ENCODE data around the gene SORBS1.

SORBS1 gene

DNA sequence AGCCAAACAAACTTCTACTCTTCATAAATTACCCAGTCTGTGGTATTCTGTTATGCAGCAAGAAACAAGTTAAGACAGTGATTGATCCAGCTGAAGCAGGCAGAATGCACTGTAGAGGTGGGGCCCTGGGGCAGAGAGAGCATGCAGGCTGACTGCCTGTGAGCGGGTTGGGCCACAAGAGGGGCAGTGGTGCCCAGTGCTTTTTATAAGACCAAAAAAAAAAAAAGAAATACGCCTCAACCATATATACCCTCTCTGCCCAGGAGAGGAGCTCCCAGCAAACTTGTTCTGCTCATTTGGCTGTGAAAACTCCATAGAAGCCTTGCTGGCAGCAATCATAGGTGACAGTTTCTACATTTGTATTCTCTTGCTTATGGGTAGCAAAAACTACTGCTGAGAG, 104.7 kb downstream of the SORBS1 start:
- no peak for DNase-seq

GRCh38 chr10:95454940-95455339, 106.2 kb downstream of the SORBS1 start:
- DNase-seq, result no peak

- no peak for DNase-seq
Observed at GRCh38 chr10:95454356-95454755, 106.8 kb downstream of the SORBS1 start.

GRCh38 chr10:95451568-95452524, 109.3 kb downstream of the SORBS1 start:
- DNase-seq, result no peak

GRCh38 chr10:95451150-95451549, 110.0 kb downstream of the SORBS1 start:
- DNase-seq, result no peak

- DNase-seq, result no peak
Observed at GRCh38 chr10:95450188-95450587, 111.0 kb downstream of the SORBS1 start.

DNA sequence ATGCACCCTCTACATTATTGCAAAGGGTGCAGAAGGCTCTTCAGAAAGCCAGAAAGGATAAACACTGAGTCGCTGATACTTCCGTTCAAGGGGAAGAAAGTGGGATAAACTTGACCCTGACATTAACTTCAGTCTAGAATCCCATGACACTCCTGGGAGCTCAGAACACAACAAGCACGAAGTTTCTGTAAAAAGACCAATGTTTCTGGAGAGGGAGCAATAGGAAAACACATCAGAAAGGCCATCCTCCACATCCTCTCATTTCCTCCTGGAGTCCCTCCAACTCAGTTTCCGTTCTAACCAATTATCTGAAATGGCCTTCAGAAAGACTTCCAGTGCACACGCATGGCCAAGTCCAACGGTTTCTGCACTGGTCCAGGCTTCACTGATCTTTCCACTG, 113.5 kb downstream of the SORBS1 start:
- DNase-seq, result no peak

DNA sequence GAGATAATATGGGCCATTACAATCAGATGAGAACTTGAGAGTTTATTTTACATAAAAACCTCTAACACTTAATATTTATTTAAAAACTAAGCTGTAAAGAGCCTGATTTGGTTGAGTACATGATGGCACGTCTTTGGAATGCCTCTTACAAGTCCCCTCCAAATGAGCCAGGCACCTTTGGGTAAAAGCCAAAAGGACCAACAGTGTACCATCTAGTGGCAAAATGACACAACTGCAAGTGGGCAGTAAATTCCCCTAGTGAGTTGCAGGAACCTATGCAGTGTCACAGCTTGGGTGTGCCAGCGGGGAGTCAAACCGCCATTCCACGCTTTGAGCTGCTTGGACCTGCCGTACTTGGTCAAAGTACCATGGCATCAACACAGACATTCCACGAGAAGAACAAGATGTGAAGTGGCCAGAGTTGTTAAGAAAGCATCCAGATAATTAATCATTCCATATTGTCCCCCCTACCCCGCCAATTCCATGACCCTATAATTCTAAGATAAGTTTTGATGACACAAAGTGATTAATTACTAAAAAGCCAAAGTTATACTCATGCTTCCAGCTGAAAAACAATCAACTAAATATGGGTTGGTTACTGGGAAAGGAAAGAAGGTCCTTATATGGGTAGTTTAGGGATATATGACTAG, 115.2 kb downstream of the SORBS1 start:
- DNase-seq, result no peak

GRCh38 chr10:95445223-95445836, 115.8 kb downstream of the SORBS1 start:
- no peak for DNase-seq

DNA sequence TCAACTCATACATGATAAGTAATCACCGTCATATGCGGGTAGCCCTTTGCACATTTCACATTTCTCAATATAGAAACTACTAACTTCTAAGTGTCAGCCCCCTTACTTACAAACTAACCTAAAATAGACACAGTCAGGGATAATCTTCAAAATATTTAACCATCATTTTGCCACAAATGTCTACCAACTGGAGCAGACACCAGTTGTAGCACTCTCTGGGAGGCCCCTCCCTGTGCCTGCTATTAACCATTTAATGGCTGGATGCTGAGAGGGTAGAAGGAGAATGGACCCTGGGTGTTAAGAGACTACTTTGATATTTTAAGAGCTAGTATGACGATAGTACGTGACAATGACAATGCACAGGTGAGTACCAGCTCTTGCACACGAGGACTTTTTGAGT, 116.4 kb downstream of the SORBS1 start:
- DNase-seq, result no peak

DNA sequence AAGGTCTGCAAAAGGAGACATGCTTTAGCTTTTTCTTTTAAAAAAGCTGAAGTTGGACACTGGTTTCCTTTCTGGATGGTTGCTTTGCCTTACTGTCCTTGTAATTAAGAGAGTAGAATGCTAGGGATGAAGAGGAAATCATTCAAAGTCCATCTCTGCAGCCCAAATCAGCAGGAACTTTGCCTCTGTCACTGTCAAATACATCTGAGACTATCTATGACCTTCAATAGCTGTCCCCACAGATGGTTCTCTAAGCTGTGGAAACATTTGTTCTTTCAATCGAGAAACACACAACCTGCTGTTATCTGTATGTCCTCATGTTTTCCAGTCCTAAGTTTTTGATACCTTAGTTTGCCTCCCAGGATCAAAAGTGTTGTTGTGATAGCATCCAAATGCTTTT, 117.5 kb downstream of the SORBS1 start:
- DNase-seq, result no peak

GRCh38 chr10:95442341-95442740, 118.8 kb downstream of the SORBS1 start:
- DNase-seq, result no peak

- no peak for DNase-seq
Observed at GRCh38 chr10:95441547-95441923, 119.6 kb downstream of the SORBS1 start.

DNA sequence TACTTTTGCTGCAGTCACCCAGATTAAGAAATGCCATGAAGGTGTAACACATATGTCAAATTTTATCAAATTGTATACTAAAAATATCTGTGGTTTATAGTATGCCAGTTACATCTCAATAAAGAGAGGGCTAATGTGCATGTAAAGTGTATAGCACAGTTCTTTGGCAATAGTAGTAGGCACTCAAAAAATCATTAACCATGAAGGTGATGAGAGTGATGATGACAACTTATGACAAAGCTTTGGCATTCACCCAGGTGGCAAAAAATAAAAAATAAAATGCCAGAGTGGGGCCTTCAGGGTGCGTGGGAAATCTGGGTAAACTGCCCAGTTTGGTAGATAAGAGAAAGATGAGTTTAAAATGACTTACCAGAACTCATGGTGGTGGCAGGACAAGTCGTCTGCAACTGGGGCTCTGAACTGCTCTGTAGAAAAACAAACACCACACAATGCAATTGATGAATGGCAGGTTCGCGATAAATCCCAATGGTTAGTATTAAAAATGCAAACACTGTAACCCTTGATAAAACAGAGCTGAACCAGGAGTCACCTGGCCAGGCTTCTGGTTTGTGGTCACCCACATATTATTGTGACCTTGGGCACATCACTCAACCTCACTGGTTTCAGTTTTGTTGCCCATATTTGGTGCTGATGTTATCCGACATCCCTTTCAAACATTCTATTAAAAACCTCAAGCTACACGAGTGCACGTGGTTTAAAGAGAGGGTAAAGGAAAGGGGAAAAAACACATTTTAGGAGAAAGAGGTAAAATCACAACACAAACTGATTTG, 120.2 kb downstream of the SORBS1 start:
- DNase-seq, result no peak

DNA sequence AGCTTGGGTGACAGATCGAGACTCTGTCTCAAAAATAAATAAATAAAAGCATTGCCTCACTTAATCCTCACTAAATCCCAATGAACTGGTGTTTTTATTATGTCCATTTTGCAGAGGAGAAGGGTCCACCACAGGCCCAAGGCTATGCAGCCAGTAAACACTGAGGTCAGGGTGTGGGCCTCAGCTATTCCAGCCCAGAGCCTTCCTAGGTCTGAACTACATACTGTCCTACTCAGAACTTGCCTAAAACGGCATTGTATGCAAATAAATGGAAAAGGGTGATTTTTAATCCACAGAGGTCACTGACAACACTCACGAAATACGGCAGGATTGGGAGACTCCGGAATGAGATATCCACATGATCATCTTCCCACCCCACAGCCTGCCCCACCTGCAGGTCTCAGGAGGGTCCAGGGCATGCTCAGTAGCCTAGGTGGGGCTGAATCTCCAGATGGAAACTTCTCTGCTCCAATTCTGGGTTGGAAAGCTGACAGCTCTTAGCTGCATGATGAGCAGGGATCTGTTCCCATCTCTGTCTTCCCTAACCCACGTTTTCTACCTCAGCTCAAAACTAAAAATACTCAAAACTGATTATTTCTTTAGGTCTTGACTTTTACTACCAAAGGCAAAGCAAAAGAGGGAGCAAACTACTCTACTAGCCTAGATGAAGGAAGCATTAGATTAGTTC, 121.0 kb downstream of the SORBS1 start:
- no peak for DNase-seq

GRCh38 chr10:95438781-95439180, 122.4 kb downstream of the SORBS1 start:
- no peak for DNase-seq

DNA sequence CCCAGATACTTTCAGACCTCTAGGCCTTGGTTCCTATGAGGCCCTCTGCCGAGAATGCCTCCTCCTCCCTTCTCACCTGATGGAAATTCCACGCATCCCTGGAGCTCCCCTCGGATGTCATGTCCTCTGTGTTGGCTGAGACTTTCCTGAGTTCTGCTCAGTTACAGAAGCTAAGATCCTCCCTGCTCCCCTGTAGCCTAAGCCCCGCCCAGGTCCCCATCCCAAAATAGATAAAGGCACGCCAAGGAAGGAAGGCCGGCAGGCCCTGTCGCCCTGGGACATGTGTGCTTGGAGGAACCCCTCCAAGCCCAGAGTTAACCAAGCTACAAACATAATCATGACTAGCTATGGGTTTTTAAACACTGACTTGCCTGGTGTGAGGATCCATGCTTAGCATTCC, 123.5 kb downstream of the SORBS1 start:
- no peak for DNase-seq

- DNase-seq, result no peak
Observed at GRCh38 chr10:95435548-95436279, 125.5 kb downstream of the SORBS1 start.

GRCh38 chr10:95434583-95434982, 126.6 kb downstream of the SORBS1 start:
- DNase-seq, result no peak

DNA sequence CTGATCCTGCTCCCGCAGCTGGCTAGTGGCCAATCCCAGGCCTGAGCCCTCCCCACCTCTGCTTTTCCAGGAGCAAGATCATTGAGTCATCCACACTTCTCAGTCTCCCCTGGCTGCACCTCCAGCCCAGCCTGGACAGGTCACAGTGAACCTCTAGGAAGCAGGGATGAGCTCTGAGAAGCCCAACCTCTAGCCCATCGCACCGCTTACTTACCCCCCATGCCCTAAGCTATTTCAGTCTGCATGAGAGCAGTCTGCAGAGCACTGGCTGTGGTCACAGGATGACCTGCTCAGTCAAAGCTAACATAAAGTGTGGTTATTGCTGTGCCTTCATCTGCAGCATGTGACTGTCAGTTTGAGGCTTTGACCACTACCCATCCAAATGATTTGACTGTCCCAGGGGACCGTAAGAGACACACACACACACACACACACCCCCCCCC, 129.2 kb downstream of the SORBS1 start:
- no peak for DNase-seq

GRCh38 chr10:95430231-95430951, 130.8 kb downstream of the SORBS1 start:
- DNase-seq, result peak; percentile 22
